ENCODE data around the gene CNN2.

DNA sequence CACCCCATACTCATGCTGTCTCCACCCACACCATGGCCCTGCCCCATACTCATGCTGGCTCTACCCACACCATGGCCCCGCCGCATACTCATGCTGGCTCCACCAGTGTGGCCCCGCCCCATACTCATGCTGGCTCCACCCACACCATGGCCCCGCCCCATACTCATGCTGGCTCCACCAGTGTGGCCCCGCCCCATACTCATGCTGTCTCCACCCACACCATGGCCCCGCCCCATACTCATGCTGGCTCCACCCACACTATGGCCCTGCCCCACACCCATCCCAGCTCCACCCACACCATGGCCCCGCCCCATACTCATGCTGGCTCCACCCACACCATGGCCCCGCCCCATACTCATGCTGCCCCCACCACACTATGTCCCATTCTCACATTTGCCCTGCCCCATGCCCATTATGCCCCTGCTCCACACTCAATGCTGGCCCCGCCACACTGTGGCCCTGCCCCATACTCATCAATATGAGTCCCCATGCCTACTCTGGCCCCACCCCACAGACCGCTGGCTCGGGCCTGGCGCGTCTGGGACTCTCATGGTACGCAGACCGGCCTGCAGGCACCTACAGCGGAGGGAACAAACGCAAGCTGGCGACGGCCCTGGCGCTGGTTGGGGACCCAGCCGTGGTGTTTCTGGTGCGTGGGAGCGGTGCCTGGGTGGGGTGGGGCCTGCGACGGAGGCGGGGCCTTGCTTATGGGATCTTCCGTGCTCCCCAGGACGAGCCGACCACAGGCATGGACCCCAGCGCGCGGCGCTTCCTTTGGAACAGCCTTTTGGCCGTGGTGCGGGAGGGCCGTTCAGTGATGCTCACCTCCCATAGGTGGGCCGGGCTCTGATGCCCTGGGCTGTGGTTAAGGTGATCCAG lies 36.9 kb downstream of the CNN2 start:
- TF ChIP-seq, protein P1, sequence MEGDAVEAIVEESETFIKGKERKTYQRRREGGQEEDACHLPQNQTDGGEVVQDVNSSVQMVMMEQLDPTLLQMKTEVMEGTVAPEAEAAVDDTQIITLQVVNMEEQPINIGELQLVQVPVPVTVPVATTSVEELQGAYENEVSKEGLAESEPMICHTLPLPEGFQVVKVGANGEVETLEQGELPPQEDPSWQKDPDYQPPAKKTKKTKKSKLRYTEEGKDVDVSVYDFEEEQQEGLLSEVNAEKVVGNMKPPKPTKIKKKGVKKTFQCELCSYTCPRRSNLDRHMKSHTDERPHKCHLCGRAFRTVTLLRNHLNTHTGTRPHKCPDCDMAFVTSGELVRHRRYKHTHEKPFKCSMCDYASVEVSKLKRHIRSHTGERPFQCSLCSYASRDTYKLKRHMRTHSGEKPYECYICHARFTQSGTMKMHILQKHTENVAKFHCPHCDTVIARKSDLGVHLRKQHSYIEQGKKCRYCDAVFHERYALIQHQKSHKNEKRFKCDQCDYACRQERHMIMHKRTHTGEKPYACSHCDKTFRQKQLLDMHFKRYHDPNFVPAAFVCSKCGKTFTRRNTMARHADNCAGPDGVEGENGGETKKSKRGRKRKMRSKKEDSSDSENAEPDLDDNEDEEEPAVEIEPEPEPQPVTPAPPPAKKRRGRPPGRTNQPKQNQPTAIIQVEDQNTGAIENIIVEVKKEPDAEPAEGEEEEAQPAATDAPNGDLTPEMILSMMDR (IDR thresholded peaks at IDR 0.05), result no peak
- TF ChIP-seq, protein P2, sequence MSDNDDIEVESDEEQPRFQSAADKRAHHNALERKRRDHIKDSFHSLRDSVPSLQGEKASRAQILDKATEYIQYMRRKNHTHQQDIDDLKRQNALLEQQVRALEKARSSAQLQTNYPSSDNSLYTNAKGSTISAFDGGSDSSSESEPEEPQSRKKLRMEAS (IDR thresholded peaks at IDR 0.05), result no peak
- TF ChIP-seq, protein P3, sequence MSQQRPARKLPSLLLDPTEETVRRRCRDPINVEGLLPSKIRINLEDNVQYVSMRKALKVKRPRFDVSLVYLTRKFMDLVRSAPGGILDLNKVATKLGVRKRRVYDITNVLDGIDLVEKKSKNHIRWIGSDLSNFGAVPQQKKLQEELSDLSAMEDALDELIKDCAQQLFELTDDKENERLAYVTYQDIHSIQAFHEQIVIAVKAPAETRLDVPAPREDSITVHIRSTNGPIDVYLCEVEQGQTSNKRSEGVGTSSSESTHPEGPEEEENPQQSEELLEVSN (IDR thresholded peaks at IDR 0.05; ENCODE audit: borderline replicate concordance, low read depth), result no peak
- TF ChIP-seq NR3C1 (IDR thresholded peaks at IDR 0.05) (no peak), CHD2 (IDR thresholded peaks at IDR 0.05; ENCODE audit: low read length, partially characterized antibody) (no peak), POLR2A (IDR thresholded peaks at IDR 0.05; ENCODE audit: low read length) (no peak), SREBF2 (IDR thresholded peaks at IDR 0.05) (no peak), SMC3 (IDR thresholded peaks at IDR 0.05) (no peak)
